ENCODE data around the gene GTPBP1.

DNA sequence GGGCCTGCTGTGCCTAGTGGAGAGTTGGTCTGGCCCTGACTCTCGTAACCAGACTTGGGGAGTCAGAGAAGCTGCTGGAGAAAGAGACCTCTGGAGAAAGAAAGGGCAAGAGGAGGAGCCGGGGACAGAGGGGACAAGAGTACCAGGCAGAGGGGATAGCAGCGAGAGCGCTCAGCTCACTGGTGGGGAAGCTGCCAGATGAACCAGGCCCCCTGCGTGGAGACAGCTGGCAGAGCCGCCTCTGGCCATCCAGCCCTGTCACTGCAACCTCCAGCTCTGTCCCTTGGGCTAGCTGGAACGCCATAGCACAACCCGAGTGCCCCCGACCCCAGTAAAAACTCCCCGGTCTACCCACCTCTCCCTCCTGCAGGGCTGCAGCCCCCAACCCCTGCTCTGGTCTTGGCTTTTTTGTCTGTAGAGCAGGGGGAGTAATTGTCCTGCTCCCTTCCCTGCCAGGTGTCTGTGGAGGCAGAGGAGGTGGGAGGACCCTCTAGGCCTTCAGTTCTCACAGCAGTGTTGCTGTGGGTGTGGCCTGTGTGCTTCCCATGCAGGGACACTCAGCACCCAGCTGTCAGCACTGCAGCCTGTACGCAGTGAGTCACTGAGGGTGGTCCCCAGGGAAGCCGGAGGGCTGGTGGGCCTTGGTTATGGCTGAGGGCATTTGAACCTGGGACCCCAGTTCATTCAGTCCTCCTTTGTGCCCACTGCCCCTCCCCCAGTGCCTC, 54.9 kb downstream of the GTPBP1 start:
- TF ChIP-seq, protein P1, sequence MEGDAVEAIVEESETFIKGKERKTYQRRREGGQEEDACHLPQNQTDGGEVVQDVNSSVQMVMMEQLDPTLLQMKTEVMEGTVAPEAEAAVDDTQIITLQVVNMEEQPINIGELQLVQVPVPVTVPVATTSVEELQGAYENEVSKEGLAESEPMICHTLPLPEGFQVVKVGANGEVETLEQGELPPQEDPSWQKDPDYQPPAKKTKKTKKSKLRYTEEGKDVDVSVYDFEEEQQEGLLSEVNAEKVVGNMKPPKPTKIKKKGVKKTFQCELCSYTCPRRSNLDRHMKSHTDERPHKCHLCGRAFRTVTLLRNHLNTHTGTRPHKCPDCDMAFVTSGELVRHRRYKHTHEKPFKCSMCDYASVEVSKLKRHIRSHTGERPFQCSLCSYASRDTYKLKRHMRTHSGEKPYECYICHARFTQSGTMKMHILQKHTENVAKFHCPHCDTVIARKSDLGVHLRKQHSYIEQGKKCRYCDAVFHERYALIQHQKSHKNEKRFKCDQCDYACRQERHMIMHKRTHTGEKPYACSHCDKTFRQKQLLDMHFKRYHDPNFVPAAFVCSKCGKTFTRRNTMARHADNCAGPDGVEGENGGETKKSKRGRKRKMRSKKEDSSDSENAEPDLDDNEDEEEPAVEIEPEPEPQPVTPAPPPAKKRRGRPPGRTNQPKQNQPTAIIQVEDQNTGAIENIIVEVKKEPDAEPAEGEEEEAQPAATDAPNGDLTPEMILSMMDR (conservative IDR thresholded peaks at IDR 0.05; ENCODE audit: low read length), result no peak
- no peak for TF ChIP-seq EZH2phosphoT487 (IDR thresholded peaks at IDR 0.05; ENCODE audit: borderline replicate concordance, low read depth, low read length)
